Measurements from ENCODE around the gene C3orf52.
A peak's percentile ranks its signal among the peaks of the same experiment; 100 is the strongest.

C3orf52 gene

DNA sequence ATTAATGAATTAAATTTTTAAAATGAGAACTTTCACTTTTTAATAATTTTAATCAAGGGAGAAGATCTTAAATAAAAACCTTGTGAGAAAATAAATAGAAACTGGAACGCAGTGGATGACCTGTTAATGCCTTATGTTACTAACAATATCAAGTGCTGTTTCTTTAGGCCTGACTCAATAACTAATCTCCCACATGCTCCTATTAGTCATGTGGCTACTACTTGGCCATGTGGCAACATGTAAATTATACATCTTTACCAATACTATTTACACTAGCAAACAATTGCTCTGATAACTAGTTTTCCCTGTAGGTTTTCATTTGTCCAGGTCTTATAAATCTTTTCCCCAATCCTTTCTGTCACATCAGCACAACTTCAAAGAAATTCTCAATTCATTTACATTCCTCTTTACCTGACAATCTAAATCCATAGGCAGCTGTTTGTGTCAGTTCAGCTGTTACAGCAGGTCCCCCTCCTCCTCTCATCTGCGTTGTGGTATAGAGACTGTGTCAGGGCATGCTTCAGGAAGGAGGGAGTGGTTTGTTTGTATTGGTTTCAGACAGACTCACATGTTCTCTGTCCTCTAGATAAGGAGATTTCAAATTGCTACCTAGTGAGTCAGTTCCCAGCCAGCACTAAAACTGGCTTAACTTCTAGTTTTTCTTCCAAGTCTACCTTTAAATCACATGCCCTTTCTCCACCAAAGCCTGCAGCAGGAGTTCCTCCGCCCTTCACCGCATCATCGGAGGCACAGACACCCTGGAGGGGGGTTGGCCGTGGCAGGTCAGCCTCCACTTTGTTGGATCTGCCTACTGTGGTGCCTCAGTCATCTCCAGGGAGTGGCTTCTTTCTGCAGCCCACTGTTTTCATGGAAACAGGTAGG, 11.3 kb upstream of the C3orf52 start:
- H3K4me3 Mint-ChIP-seq = peak overlapping the region; percentile 57 to 68
- no peaks in the 10 kb centered on the region for H3K27me3 Mint-ChIP-seq
- peaks cover 0 to 4% of the 10 kb centered on the region in 2 donors for H3K9me3 Mint-ChIP-seq
- peak overlapping the region; percentile 23 to 56 for H3K27ac Mint-ChIP-seq
- peak; percentile 97 for ATAC-seq
- H3K4me1 Mint-ChIP-seq = peaks cover 27% of the 10 kb centered on the region
- DNase-seq = peak in 1 of 2 donors; percentile 34

- DNase-seq (no peak), ATAC-seq (no peak)
- peaks cover 11% of the 10 kb centered on the region for H3K4me1 Mint-ChIP-seq
- H3K4me3 Mint-ChIP-seq = no peak overlapping the region
- H3K27ac Mint-ChIP-seq = no peak overlapping the region
- no peaks in the 10 kb centered on the region for H3K9me3 Mint-ChIP-seq
- H3K27me3 Mint-ChIP-seq = no peaks in the 10 kb centered on the region
These were observed 7.8 kb upstream of the C3orf52 start for GRCh38 chr3:112078125-112079083.

GRCh38 chr3:112083239-112083638, 3.0 kb upstream of the C3orf52 start:
- Mint-ChIP-seq H3K27me3 (peaks cover 24% of the 10 kb centered on the region), H3K4me1 (peaks cover 16% of the 10 kb centered on the region), H3K9me3 (no peaks in the 10 kb centered on the region), H3K4me3 (no peak overlapping the region), H3K27ac (no peak overlapping the region)
- ATAC-seq = no peak
- DNase-seq = no peak

DNA sequence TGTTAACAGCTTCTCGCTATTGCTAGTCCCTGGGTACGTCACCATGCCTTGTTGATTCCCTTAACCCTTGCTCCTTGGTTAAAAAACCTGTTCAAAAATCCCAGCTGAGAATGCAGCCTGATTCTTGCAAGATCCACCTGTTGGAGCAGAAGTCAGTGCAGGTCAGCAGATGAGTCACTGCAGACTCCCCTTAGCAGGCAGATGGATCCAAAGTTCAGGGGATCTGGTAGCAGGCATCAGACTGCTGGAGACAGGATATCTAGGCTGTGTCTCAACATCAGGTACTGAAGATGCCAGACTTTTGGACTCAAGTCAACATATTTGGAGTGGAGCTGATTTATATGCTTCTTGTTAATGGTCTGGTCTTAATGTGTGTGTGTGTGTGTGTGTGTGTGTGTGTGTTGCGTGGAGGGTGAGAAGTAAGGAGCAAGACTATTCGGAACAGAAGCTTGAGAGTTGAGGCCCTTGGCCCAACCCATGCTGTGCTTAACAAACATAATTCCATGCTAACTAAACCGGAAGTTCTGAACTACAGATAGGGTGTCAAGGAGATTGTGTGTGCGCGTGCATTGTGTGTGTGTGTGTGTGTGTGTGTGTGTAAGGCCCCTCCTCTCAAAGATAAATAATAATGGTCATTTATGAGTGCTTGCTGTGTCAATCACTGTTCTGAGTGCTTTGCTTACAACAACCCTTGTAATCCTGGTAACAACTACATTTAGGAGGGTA, 1.0 kb upstream of the C3orf52 start:
- Mint-ChIP-seq H3K4me3 (peak overlapping the region in 1 of 2 donors; percentile 11), H3K9me3 (no peaks in the 10 kb centered on the region), H3K4me1 (peaks cover 16% of the 10 kb centered on the region), H3K27me3 (peaks cover 25% of the 10 kb centered on the region), H3K27ac (peak overlapping the region in 1 of 2 donors; percentile 63)
- DNase-seq = no peak
- ATAC-seq = no peak

GRCh38 chr3:112085735-112086075, 484 bp upstream of the C3orf52 start:
- DNase-seq (no peak), ATAC-seq (peak; percentile 29)
- H3K4me3 Mint-ChIP-seq = peak overlapping the region; percentile 89 to 91
- H3K27ac Mint-ChIP-seq = peak overlapping the region in 1 of 2 donors; percentile 92
- peaks cover 16% of the 10 kb centered on the region for H3K4me1 Mint-ChIP-seq
- no peaks in the 10 kb centered on the region for H3K9me3 Mint-ChIP-seq
- peaks cover 25% of the 10 kb centered on the region for H3K27me3 Mint-ChIP-seq

GRCh38 chr3:112086875-112087524, 811 bp downstream of the C3orf52 start:
- Mint-ChIP-seq H3K27me3 (peaks cover 25% of the 10 kb centered on the region), H3K4me3 (peak overlapping the region; percentile 89 to 91), H3K4me1 (peaks cover 17% of the 10 kb centered on the region), H3K27ac (peak overlapping the region in 1 of 2 donors; percentile 66), H3K9me3 (no peaks in the 10 kb centered on the region)
- no peak for DNase-seq
- no peak for ATAC-seq

GRCh38 chr3:112087746-112088145, 1.6 kb downstream of the C3orf52 start:
- H3K27me3 Mint-ChIP-seq = peaks cover 25% of the 10 kb centered on the region
- DNase-seq (no peak), ATAC-seq (no peak)
- no peak overlapping the region for H3K27ac Mint-ChIP-seq
- H3K4me3 Mint-ChIP-seq = no peak overlapping the region
- H3K4me1 Mint-ChIP-seq = peaks cover 24% of the 10 kb centered on the region
- H3K9me3 Mint-ChIP-seq = no peaks in the 10 kb centered on the region

- no peaks in the 10 kb centered on the region for H3K9me3 Mint-ChIP-seq
- peaks cover 30% of the 10 kb centered on the region for H3K4me1 Mint-ChIP-seq
- H3K27ac Mint-ChIP-seq = no peak overlapping the region
- H3K27me3 Mint-ChIP-seq = peaks cover 25% of the 10 kb centered on the region
- H3K4me3 Mint-ChIP-seq = no peak overlapping the region
- no peak for ATAC-seq
- DNase-seq = no peak
These were observed 2.8 kb downstream of the C3orf52 start for GRCh38 chr3:112088944-112089343.

- H3K9me3 Mint-ChIP-seq = no peaks in the 10 kb centered on the region
- ATAC-seq (no peak), DNase-seq (no peak)
- peaks cover 30% of the 10 kb centered on the region for H3K4me1 Mint-ChIP-seq
- no peak overlapping the region for H3K27ac Mint-ChIP-seq
- H3K27me3 Mint-ChIP-seq = peaks cover 25% of the 10 kb centered on the region
- H3K4me3 Mint-ChIP-seq = no peak overlapping the region
These were observed 4.0 kb downstream of the C3orf52 start for GRCh38 chr3:112089956-112090886.

DNA sequence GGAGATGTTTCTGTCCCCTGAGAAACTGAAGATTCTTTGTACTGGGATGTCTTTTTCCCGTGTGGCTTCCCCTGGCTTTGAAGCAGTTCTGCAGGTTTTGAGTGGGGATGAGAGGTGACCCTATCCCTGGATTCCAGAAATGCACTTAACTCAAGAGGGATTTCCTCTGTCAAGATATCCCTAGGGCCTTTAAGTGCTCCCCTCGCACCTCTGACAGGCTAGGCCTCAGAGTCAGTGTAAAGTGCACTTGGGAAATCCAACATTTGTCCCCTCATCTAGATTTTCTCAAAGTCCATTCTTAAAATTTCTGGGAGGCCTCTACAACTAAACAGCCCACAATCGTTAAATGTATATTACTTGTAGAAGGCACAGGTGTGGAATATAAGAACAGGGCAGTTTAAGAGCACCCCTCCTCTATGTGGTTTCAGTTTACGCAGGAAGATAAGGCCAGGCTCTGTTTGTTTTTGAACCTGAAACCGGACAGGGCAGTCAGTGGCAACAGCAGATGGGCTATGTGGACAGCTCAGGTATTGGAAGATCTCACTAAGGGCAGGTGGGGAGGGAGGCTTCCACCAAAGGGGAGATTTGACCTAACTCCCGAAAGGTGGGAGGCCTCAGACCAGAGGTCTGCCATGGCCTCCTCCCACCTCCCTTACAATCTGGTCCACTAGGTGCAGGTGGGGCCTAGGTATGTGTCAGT, 4.8 kb downstream of the C3orf52 start:
- H3K9me3 Mint-ChIP-seq = no peaks in the 10 kb centered on the region
- ATAC-seq (no peak), DNase-seq (no peak)
- H3K4me3 Mint-ChIP-seq = no peak overlapping the region
- peaks cover 23% of the 10 kb centered on the region for H3K27me3 Mint-ChIP-seq
- H3K27ac Mint-ChIP-seq = no peak overlapping the region
- H3K4me1 Mint-ChIP-seq = peaks cover 28% of the 10 kb centered on the region

DNA sequence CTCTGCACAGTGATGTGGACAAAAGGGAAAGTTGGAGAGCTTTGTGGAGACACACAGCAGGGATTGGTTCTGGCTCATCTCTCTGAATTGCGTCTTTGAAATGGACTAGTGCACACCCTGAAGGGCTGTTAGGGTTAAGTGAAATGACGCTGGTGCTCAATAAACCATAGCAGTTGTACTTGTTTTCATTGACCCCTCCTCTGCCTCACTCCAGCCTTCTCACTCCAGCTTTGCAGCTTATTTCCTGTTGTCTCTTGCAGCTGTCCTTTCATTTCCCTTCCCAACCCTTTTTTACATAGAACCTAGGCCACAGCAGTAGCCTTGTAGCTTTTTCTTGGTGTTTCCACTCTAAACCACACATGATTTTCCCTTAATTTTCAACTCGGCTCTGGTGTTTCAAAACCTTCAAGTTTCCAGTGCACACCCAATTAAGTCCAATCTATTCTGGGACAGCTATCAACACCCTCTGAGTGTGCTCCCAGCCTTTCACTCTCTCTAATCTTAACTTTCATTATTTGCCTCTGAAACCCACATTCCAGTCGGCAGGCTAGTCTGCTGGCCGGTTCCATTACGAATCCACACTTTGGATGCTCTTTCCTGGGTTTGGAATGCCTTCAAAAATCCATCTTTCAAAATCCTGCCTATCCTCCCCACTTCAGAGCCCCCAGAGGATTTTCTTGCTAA, 6.4 kb downstream of the C3orf52 start:
- no peak for DNase-seq
- Mint-ChIP-seq H3K27me3 (peaks cover 7% of the 10 kb centered on the region), H3K4me1 (peaks cover 20% of the 10 kb centered on the region), H3K27ac (peak overlapping the region in 1 of 2 donors; percentile 94), H3K4me3 (no peak overlapping the region), H3K9me3 (no peaks in the 10 kb centered on the region)
- ATAC-seq = no peak

DNA sequence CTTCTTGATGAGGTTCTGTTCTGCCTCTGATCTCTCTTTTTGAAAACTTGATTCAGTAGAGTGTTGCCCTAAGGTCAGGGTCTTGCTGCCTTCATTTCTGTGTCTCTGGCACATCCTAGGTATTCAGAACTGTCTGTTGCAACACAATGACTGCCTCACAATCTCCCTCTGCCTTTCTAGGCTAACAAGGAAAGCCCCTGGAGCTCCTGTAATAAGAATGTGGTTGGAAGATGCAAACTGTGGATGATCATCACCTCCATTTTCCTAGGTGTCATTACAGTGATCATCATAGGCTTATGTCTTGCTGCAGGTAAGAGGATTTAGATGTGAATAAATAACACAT, 7.0 kb downstream of the C3orf52 start:
- Mint-ChIP-seq H3K4me1 (peaks cover 25% of the 10 kb centered on the region), H3K9me3 (no peaks in the 10 kb centered on the region), H3K4me3 (peak overlapping the region in 1 of 2 donors; percentile 40), H3K27ac (peak overlapping the region in 1 of 2 donors; percentile 94), H3K27me3 (peaks cover 2% of the 10 kb centered on the region)
- no peak for ATAC-seq
- DNase-seq = no peak

GRCh38 chr3:112095731-112096130, 9.5 kb downstream of the C3orf52 start:
- DNase-seq = no peak
- no peak for ATAC-seq
- no peak overlapping the region for H3K27ac Mint-ChIP-seq

More at GRCh38 chr3:112095731-112096130, 9.5 kb downstream of the C3orf52 start:
- H3K4me3 Mint-ChIP-seq = no peak overlapping the region
- peaks cover 27% of the 10 kb centered on the region for H3K4me1 Mint-ChIP-seq
- H3K9me3 Mint-ChIP-seq = no peaks in the 10 kb centered on the region
- H3K27me3 Mint-ChIP-seq = no peaks in the 10 kb centered on the region

Measured in stimulated activated naive CD8-positive, alpha-beta T cell treated with anti-CD3 and anti-CD28 coated beads, Interleukin-15, amount 100 ng/mL, for 72 hours (primary cell).